ENCODE data around the gene KLHL22.
"Not testable (repeated sequence)": the region's sequence is repeated elsewhere in the genome, so short reads cannot be mapped to it uniquely, and the experiment has no call there.

KLHL22 gene

GRCh38 chr22:20430720-20431510 lies 64.7 kb downstream of the KLHL22 start:
- no peak for DNase-seq

GRCh38 chr22:20430101-20430719 lies 65.4 kb downstream of the KLHL22 start:
- DNase-seq: no peak

GRCh38 chr22:20429254-20430100 lies 66.1 kb downstream of the KLHL22 start:
- DNase-seq: no peak

GRCh38 chr22:20428496-20429253 lies 66.9 kb downstream of the KLHL22 start:
- no peak for DNase-seq

GRCh38 chr22:20427945-20428417 lies 67.6 kb downstream of the KLHL22 start:
- DNase-seq: no peak

GRCh38 chr22:20427104-20427944 lies 68.3 kb downstream of the KLHL22 start:
- no peak for DNase-seq

- DNase-seq: no peak
These were observed 69.4 kb downstream of the KLHL22 start for GRCh38 chr22:20426259-20426615.

- DNase-seq: no peak
These were observed 69.9 kb downstream of the KLHL22 start for GRCh38 chr22:20425566-20426258.

GRCh38 chr22:20424932-20425565 lies 70.5 kb downstream of the KLHL22 start:
- DNase-seq: no peak

- DNase-seq: no peak
These were observed 71.0 kb downstream of the KLHL22 start for GRCh38 chr22:20424568-20424931.

GRCh38 chr22:20423906-20424551 lies 71.6 kb downstream of the KLHL22 start:
- no peak for DNase-seq

GRCh38 chr22:20423008-20423905 lies 72.3 kb downstream of the KLHL22 start:
- DNase-seq: peak; percentile 31

- DNase-seq: peak; percentile 88
These were observed 73.2 kb downstream of the KLHL22 start for GRCh38 chr22:20422271-20423007.

GRCh38 chr22:20421507-20421874 lies 74.1 kb downstream of the KLHL22 start:
- peak; percentile 38 for DNase-seq

- no peak for DNase-seq
These were observed 75.3 kb downstream of the KLHL22 start for GRCh38 chr22:20420157-20420842.

- no peak for DNase-seq
These were observed 76.0 kb downstream of the KLHL22 start for GRCh38 chr22:20419664-20419951.

- DNase-seq: peak; percentile 79
These were observed 77.3 kb downstream of the KLHL22 start for GRCh38 chr22:20418211-20418788.

GRCh38 chr22:20415699-20416098 lies 79.9 kb downstream of the KLHL22 start:
- not testable (repeated sequence) for DNase-seq

All from fibroblast of upper back skin (primary cell).